ENCODE results near the gene PRRT1.

The PRRT1 gene

GRCh38 chr6:32176476-32177182 is 24.9 kb upstream of the PRRT1 start:
- Histone ChIP-seq H3K4me1 (ENCODE audit: control insufficient read depth, insufficient read depth, low read length) (peaks cover 27% of the 10 kb centered on the region), H3K27ac (ENCODE audit: low read depth, low read length) (peak overlapping the region; percentile 99), H3K36me3 (ENCODE audit: control insufficient read depth, insufficient read depth, low read length) (peaks cover 11% of the 10 kb centered on the region), H3K9ac (ENCODE audit: low read length) (peak overlapping the region; percentile 76), H3K27me3 (ENCODE audit: control insufficient read depth, insufficient read depth, low read length) (no peaks in the 10 kb centered on the region), H3K4me3 (ENCODE audit: low read length) (peak overlapping the region; percentile 91)

- Histone ChIP-seq H3K4me1 (ENCODE audit: control insufficient read depth, insufficient read depth, low read length) (peaks cover 27% of the 10 kb centered on the region), H3K36me3 (ENCODE audit: control insufficient read depth, insufficient read depth, low read length) (peaks cover 11% of the 10 kb centered on the region), H3K27me3 (ENCODE audit: control insufficient read depth, insufficient read depth, low read length) (no peaks in the 10 kb centered on the region), H3K9ac (ENCODE audit: low read length) (peak within 1 kb of the TSS; percentile 83), H3K27ac (ENCODE audit: low read depth, low read length) (peak within 1 kb of the TSS; percentile 99), H3K4me3 (ENCODE audit: low read length) (peak within 1 kb of the TSS; percentile 94)
Measured at GRCh38 chr6:32175711-32176475, 24.2 kb upstream of the PRRT1 start, which contains the start of gene AGPAT1. TSS of gene AGPAT1 (minus strand) at chr6:32176084. CDS start at chr6:32171496, 4,588 bp downstream.

DNA sequence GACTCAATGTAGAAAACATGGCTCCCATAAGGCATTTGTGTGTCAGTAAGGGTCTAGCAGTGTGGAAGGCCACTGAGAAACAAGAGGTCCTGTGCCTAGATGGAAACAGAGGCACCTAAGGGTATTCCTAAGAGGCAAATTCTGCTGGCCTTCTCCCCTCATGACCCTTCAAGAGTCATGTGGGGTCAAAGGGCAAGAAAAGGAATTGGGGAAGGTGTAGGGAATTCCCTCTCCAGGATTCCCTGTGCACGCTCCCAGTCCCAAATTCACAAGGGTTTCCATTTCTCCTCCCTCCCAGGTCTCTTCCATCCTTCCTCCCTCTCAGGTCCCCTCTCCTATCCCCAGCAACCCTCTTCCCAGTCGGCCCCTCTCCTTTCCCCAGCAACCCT is 23.6 kb upstream of the PRRT1 start:
- Histone ChIP-seq H3K27me3 (ENCODE audit: control insufficient read depth, insufficient read depth, low read length) (no peaks in the 10 kb centered on the region), H3K36me3 (ENCODE audit: control insufficient read depth, insufficient read depth, low read length) (peaks cover 14% of the 10 kb centered on the region), H3K9ac (ENCODE audit: low read length) (peak overlapping the region; percentile 83), H3K27ac (ENCODE audit: low read depth, low read length) (peak overlapping the region; percentile 99), H3K4me3 (ENCODE audit: low read length) (peak overlapping the region; percentile 94), H3K4me1 (ENCODE audit: control insufficient read depth, insufficient read depth, low read length) (peaks cover 27% of the 10 kb centered on the region)

- Histone ChIP-seq H3K36me3 (ENCODE audit: control insufficient read depth, insufficient read depth, low read length) (peaks cover 20% of the 10 kb centered on the region), H3K4me1 (ENCODE audit: control insufficient read depth, insufficient read depth, low read length) (peaks cover 27% of the 10 kb centered on the region), H3K9ac (ENCODE audit: low read length) (no peak overlapping the region), H3K4me3 (ENCODE audit: low read length) (no peak overlapping the region), H3K27me3 (ENCODE audit: control insufficient read depth, insufficient read depth, low read length) (no peaks in the 10 kb centered on the region), H3K27ac (ENCODE audit: low read depth, low read length) (no peak overlapping the region)
Measured at GRCh38 chr6:32174416-32174815, 22.7 kb upstream of the PRRT1 start.

DNA sequence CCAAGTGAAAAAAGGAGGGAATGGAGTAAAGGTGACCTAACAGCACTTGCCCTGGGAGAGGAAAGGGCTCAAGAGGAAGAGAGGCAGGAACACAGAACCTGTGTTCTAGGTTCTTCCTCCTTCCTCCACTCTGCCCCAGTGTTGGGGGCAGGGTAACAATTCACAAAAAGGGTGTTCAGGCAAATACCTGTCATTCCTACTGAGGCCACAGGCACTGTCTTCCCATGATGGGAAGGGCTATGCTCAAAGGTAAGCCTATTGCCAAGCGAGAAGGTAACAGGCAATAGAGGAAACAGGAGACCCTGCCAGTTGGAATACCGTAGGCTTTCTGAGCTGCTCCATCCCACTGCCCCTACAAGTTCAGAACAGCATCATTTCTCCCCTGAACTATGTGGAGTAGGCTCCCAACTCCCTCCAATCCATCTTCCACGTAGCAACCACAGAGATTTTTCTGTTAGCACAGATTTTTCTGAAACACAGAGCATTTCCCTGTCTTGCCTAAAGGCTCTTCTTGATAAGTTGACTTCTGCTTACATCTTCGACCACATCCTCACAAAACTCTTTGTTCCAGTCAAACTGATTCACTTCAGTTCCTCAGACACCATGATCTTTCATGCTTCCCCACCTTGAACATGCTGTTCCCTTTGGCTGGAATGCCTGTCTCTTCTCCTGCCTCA is 21.4 kb upstream of the PRRT1 start:
- Histone ChIP-seq H3K4me1 (ENCODE audit: control insufficient read depth, insufficient read depth, low read length) (peaks cover 20% of the 10 kb centered on the region), H3K27me3 (ENCODE audit: control insufficient read depth, insufficient read depth, low read length) (no peaks in the 10 kb centered on the region), H3K27ac (ENCODE audit: low read depth, low read length) (no peak overlapping the region), H3K9ac (ENCODE audit: low read length) (no peak overlapping the region), H3K36me3 (ENCODE audit: control insufficient read depth, insufficient read depth, low read length) (peaks cover 28% of the 10 kb centered on the region), H3K4me3 (ENCODE audit: low read length) (no peak overlapping the region)

GRCh38 chr6:32171234-32171633 is 19.5 kb upstream of the PRRT1 start:
- Histone ChIP-seq H3K27me3 (ENCODE audit: control insufficient read depth, insufficient read depth, low read length) (no peaks in the 10 kb centered on the region), H3K27ac (ENCODE audit: low read depth, low read length) (no peak overlapping the region), H3K36me3 (ENCODE audit: control insufficient read depth, insufficient read depth, low read length) (peaks cover 36% of the 10 kb centered on the region), H3K4me1 (ENCODE audit: control insufficient read depth, insufficient read depth, low read length) (peaks cover 10% of the 10 kb centered on the region), H3K4me3 (ENCODE audit: low read length) (no peak overlapping the region), H3K9ac (ENCODE audit: low read length) (no peak overlapping the region)

DNA sequence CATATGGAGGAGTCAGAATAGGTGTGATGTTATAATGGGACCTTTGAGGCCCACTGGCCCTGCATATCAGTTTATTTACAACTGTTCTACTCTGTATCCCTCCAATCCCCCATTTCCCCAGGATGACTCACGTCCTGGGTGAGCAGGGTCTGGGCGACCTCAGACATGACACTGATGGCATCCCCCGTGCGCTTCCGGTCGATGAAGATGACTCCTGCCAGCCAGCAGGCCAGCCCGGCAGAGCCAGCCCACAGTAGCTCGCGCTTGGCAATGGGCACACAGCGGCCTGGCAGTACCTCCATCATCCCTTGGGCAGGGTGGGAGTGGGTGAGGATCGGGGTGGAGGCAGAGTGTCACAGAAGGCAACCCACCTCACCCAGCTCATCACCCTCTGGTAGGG is 18.6 kb upstream of the PRRT1 start:
- no peak overlapping the region for H3K27ac ChIP-seq (ENCODE audit: low read depth, low read length)
- H3K36me3 ChIP-seq (ENCODE audit: control insufficient read depth, insufficient read depth, low read length): peaks cover 36% of the 10 kb centered on the region
- H3K4me3 ChIP-seq (ENCODE audit: low read length): no peak overlapping the region
- H3K9ac ChIP-seq (ENCODE audit: low read length): no peak overlapping the region
- no peaks in the 10 kb centered on the region for H3K27me3 ChIP-seq (ENCODE audit: control insufficient read depth, insufficient read depth, low read length)
- H3K4me1 ChIP-seq (ENCODE audit: control insufficient read depth, insufficient read depth, low read length): peaks cover 8% of the 10 kb centered on the region

GRCh38 chr6:32168807-32169591 is 17.3 kb upstream of the PRRT1 start:
- peaks cover 39% of the 10 kb centered on the region for H3K36me3 ChIP-seq (ENCODE audit: control insufficient read depth, insufficient read depth, low read length)
- no peaks in the 10 kb centered on the region for H3K27me3 ChIP-seq (ENCODE audit: control insufficient read depth, insufficient read depth, low read length)
- no peaks in the 10 kb centered on the region for H3K4me1 ChIP-seq (ENCODE audit: control insufficient read depth, insufficient read depth, low read length)
- no peak overlapping the region for H3K27ac ChIP-seq (ENCODE audit: low read depth, low read length)
- no peak overlapping the region for H3K9ac ChIP-seq (ENCODE audit: low read length)
- H3K4me3 ChIP-seq (ENCODE audit: low read length): no peak overlapping the region

DNA sequence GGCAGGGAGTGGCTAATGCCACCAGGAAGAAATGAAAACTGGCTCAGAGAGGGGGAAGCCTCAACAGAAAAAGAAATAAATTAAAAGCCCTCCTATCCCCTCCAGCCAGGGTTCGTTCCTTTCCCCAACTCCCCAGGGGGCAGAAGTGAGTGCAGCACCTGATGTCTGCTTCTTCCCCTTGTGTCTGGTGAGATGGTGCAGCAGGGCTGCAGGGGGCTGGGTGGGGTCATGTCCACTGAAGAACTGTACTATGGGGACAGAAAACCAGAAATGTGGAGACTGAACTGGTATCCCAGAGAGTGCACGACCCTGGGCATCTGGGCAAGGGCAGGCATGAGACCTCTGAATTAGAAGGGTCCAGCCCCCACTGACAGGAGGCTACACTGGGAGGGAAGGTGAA is 16.6 kb upstream of the PRRT1 start:
- Histone ChIP-seq H3K27me3 (ENCODE audit: control insufficient read depth, insufficient read depth, low read length) (no peaks in the 10 kb centered on the region), H3K36me3 (ENCODE audit: control insufficient read depth, insufficient read depth, low read length) (peaks cover 39% of the 10 kb centered on the region), H3K9ac (ENCODE audit: low read length) (no peak overlapping the region), H3K4me3 (ENCODE audit: low read length) (no peak overlapping the region), H3K27ac (ENCODE audit: low read depth, low read length) (no peak overlapping the region), H3K4me1 (ENCODE audit: control insufficient read depth, insufficient read depth, low read length) (no peaks in the 10 kb centered on the region)

GRCh38 chr6:32167761-32168262 is 16.1 kb upstream of the PRRT1 start:
- no peak overlapping the region for H3K4me3 ChIP-seq (ENCODE audit: low read length)
- H3K36me3 ChIP-seq (ENCODE audit: control insufficient read depth, insufficient read depth, low read length): peaks cover 42% of the 10 kb centered on the region
- H3K27ac ChIP-seq (ENCODE audit: low read depth, low read length): no peak overlapping the region
- no peaks in the 10 kb centered on the region for H3K27me3 ChIP-seq (ENCODE audit: control insufficient read depth, insufficient read depth, low read length)
- no peak overlapping the region for H3K9ac ChIP-seq (ENCODE audit: low read length)
- H3K4me1 ChIP-seq (ENCODE audit: control insufficient read depth, insufficient read depth, low read length): no peaks in the 10 kb centered on the region

- Histone ChIP-seq H3K27me3 (ENCODE audit: control insufficient read depth, insufficient read depth, low read length) (no peaks in the 10 kb centered on the region), H3K9ac (ENCODE audit: low read length) (no peak overlapping the region), H3K4me3 (ENCODE audit: low read length) (no peak overlapping the region), H3K4me1 (ENCODE audit: control insufficient read depth, insufficient read depth, low read length) (no peaks in the 10 kb centered on the region), H3K27ac (ENCODE audit: low read depth, low read length) (no peak overlapping the region), H3K36me3 (ENCODE audit: control insufficient read depth, insufficient read depth, low read length) (peaks cover 46% of the 10 kb centered on the region)
Measured at GRCh38 chr6:32167154-32167760, 15.5 kb upstream of the PRRT1 start.
